HFFc6 (cell line): ENCODE measurements around the gene CD63. TPM values are rescaled to one million over a fixed set of nuclear protein-coding genes. Genes with fewer than 3 reads are reported as not detected.

Experiments used
- DNase-seq: peaks from one replicate; pipeline ENCODE4 v3.0.0-alpha.2; 2018
- H3K27ac Mint-ChIP-seq: 2 replicates; pipeline ENCODE4 v1.8.0; 2020; ENCODE audit warnings: mild to moderate bottlenecking, mixed read lengths
- H3K27me3 Mint-ChIP-seq: 2 replicates; pipeline ENCODE4 v1.8.0; 2021; ENCODE audit warnings: mild to moderate bottlenecking, moderate library complexity, mixed read lengths; ENCODE audit not compliant: insufficient read depth
- H3K36me3 Mint-ChIP-seq: 2 replicates; pipeline ENCODE4 v1.8.0; 2021; ENCODE audit warnings: low read depth, mixed read lengths
- H3K4me1 Mint-ChIP-seq: 2 replicates; pipeline ENCODE4 v1.8.0; 2020; ENCODE audit warnings: low read depth, mixed read lengths
- H3K4me3 Mint-ChIP-seq: 2 replicates; pipeline ENCODE4 v1.8.0; 2020; ENCODE audit warnings: mild to moderate bottlenecking, moderate library complexity, mixed read lengths
- H3K9me3 Mint-ChIP-seq: 2 replicates; pipeline ENCODE4 v1.8.0; 2020; ENCODE audit warnings: mild to moderate bottlenecking, mixed read lengths
- total RNA-seq, 6 experiments: library from RNA; stranded (reverse); fragmentation: NEBNext Ultra II Directional; extraction: Animal tissue kit (Norgen Biotek cat#: 25700); gene quantifications; 2 replicates in 1 of 6; 3 replicates in 5 of 6; pipeline ENCODE4 v1.2.3, GENCODE V29; 2021
- TF ChIP-seq, protein P1 (sequence below): fragments of 200-600 bp; sonication (generic); IDR thresholded peaks from 2 replicates; pipeline ENCODE4 v1.5.0; 2021; ENCODE audit warnings: antibody characterized with exemption, mild to moderate bottlenecking

The CD63 gene
- total RNA-seq, 6 experiments from 2014 or later: 1,860 to 2,483 (median 2,072) TPM

DNA sequence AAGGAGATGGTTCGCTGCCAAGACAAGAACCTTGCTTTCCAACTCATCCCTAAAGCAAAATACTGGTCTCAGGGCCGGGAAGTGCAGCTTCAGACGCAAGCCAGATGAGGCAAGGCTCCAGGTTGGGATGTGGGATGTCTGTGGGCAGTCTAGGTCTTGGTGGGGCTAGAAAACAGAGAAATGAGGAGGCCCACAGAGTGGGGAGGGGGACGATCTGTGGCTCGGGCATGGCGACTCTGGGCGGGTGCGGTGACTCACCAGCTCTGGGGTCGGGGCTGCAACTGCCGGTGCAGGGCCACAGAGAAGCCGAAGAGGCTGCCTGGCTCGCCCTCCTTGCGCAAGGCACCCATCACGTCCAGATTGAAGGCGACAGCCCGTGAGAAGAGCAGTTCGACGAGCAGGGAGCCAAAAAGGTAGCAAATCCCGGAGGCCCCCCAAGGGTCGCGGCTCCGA, 21.6 kb downstream of the CD63 start:
- Mint-ChIP-seq H3K36me3 (no peaks in the 10 kb centered on the region), H3K27me3 (peaks cover 19% of the 10 kb centered on the region), H3K4me1 (peaks cover 33% of the 10 kb centered on the region), H3K27ac (no peak overlapping the region), H3K9me3 (no peaks in the 10 kb centered on the region), H3K4me3 (peak overlapping the region; percentile 67; the same call in 1 of the 2 replicates)
- TF ChIP-seq, protein P1, sequence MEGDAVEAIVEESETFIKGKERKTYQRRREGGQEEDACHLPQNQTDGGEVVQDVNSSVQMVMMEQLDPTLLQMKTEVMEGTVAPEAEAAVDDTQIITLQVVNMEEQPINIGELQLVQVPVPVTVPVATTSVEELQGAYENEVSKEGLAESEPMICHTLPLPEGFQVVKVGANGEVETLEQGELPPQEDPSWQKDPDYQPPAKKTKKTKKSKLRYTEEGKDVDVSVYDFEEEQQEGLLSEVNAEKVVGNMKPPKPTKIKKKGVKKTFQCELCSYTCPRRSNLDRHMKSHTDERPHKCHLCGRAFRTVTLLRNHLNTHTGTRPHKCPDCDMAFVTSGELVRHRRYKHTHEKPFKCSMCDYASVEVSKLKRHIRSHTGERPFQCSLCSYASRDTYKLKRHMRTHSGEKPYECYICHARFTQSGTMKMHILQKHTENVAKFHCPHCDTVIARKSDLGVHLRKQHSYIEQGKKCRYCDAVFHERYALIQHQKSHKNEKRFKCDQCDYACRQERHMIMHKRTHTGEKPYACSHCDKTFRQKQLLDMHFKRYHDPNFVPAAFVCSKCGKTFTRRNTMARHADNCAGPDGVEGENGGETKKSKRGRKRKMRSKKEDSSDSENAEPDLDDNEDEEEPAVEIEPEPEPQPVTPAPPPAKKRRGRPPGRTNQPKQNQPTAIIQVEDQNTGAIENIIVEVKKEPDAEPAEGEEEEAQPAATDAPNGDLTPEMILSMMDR: no peak
- no peak for DNase-seq

GRCh38 chr12:55706568-55707218, 22.1 kb downstream of the CD63 start:
- Mint-ChIP-seq H3K27ac (no peak overlapping the region), H3K27me3 (peaks cover 19% of the 10 kb centered on the region), H3K36me3 (no peaks in the 10 kb centered on the region), H3K4me1 (peaks cover 29% of the 10 kb centered on the region), H3K9me3 (no peaks in the 10 kb centered on the region), H3K4me3 (peak overlapping the region; percentile 67; the same call in 1 of the 2 replicates)
- no peak for DNase-seq
- TF ChIP-seq, protein P1: no peak

GRCh38 chr12:55705782-55706402, 22.9 kb downstream of the CD63 start:
- Mint-ChIP-seq H3K36me3 (no peaks in the 10 kb centered on the region), H3K9me3 (no peaks in the 10 kb centered on the region), H3K27ac (no peak overlapping the region), H3K4me3 (no peak overlapping the region), H3K27me3 (peaks cover 19% of the 10 kb centered on the region), H3K4me1 (peaks cover 35% of the 10 kb centered on the region)
- TF ChIP-seq, protein P1: peak; percentile 73
- DNase-seq: no peak

DNA sequence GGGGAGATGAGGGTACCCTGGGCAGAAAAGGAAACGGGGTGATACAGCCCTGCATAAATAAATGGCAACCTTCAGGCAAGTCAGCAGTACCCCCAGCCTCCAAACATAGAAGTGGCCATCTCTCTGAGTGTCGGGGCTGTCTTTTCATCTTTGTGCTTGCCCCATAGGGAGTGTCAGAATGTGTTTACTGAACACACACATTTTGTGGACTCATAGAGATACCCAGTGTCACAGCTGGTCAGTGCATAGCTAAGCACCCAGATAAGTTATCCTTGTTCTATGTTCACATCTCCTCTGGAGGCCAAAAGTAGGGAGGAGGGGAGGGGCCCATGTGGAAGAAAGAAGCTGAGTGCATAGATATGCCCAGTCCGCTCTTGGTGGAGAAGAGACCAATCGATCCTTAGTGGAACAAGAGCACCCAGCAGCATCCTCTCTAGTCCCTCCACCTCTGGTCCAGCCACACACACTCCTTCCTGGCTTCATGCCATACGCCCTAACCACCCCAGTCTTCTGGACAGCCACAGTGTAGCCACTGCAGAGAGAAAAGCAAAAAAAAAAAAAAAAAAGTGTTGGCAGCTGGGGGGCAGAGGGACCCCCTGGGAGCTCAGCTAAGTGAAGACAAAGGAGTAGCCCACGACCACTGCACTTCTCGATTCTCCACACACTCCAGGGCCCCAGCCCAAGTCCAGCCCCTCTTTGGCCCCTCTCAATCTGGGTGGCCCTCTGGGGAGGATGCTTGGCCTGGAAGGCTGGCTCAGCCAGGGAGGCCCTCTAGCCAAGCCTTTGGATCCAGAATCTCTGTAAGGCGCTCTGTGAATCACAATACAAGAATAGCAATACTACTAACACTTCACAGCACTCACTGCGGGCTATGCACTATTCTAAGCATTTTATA, 23.7 kb downstream of the CD63 start:
- H3K27me3 Mint-ChIP-seq: peaks cover 19% of the 10 kb centered on the region
- H3K27ac Mint-ChIP-seq: no peak overlapping the region
- no peaks in the 10 kb centered on the region for H3K9me3 Mint-ChIP-seq
- H3K4me3 Mint-ChIP-seq: no peak overlapping the region
- no peaks in the 10 kb centered on the region for H3K36me3 Mint-ChIP-seq
- no peak for DNase-seq
- TF ChIP-seq, protein P1: no peak
- peaks cover 44% of the 10 kb centered on the region for H3K4me1 Mint-ChIP-seq

- DNase-seq: no peak
- no peaks in the 10 kb centered on the region for H3K36me3 Mint-ChIP-seq
These were observed 24.7 kb downstream of the CD63 start for GRCh38 chr12:55703901-55704761.

More at GRCh38 chr12:55703901-55704761, 24.7 kb downstream of the CD63 start:
- Mint-ChIP-seq H3K4me3 (no peak overlapping the region), H3K4me1 (peaks cover 38% of the 10 kb centered on the region), H3K9me3 (no peaks in the 10 kb centered on the region), H3K27me3 (peaks cover 12% of the 10 kb centered on the region), H3K27ac (no peak overlapping the region)
- TF ChIP-seq, protein P1: no peak
